ENCODE measurements around the gene FYN.
A peak's percentile ranks its signal among the peaks of the same experiment; 100 is the strongest.

FYN gene

GRCh38 chr6:111871207-111871606 is 2.0 kb downstream of the FYN start:
- H3K9me3 ChIP-seq (ENCODE audit: control insufficient read depth, insufficient read depth, low read length): no peaks in the 10 kb centered on the region

DNA sequence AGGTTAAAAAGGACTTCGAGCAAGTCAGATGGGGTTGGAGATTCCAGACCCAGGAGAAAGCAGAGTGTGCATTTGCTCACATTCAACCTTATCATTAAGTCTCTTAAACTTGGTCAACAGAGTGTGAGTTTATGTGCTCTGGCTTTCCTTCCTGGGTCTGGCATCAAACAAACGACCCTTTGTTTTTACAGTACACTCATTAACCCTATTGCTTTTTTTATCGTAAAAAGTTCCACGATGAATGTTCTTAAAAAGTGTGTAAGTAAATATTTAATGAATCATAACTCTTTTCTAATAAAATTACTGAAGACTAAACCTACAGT is 2.5 kb downstream of the FYN start:
- no peak overlapping the region for H3K9ac ChIP-seq (ENCODE audit: low read depth, low read length)
- no peaks in the 10 kb centered on the region for H3K9me3 ChIP-seq (ENCODE audit: control insufficient read depth, insufficient read depth, low read length)
- H3K36me3 ChIP-seq (ENCODE audit: insufficient read depth, low read length): no peaks in the 10 kb centered on the region
- H3K4me1 ChIP-seq (ENCODE audit: insufficient read depth, low read length): peaks cover 35% of the 10 kb centered on the region

More at GRCh38 chr6:111871207-111871606, 2.0 kb downstream of the FYN start:
- H3K36me3 ChIP-seq (ENCODE audit: insufficient read depth, low read length): no peaks in the 10 kb centered on the region
- H3K4me1 ChIP-seq (ENCODE audit: insufficient read depth, low read length): peaks cover 30% of the 10 kb centered on the region
- H3K9ac ChIP-seq (ENCODE audit: low read depth, low read length): peak overlapping the region; percentile 76; the same call in 1 of the 2 replicates

- H3K9ac ChIP-seq (ENCODE audit: low read depth, low read length): no peak overlapping the region
- peaks cover 36% of the 10 kb centered on the region for H3K4me1 ChIP-seq (ENCODE audit: insufficient read depth, low read length)
Observed at GRCh38 chr6:111870051-111870741, 3.1 kb downstream of the FYN start.

DNA sequence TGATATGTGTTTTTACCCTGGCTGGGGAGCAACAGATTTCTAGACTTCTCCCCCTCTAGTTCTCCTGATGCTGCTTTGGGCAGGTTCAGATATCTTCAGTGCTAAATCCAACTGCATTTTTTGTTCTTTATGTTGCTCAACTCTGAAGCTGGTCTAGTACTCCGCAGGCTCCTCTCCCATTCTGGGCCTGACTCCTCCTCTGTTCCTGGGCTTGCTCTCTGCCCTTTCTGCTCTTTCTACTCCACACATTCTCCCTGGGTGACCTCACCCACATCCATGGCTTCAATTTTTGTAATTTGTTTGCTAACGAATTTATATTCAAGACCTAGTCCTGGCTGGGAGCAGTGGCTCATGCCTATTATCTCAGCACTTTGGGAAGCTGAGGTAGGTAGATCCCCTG is 6.4 kb downstream of the FYN start:
- Histone ChIP-seq H3K9ac (ENCODE audit: low read depth, low read length) (no peak overlapping the region), H3K36me3 (ENCODE audit: insufficient read depth, low read length) (no peaks in the 10 kb centered on the region), H3K9me3 (ENCODE audit: control insufficient read depth, insufficient read depth, low read length) (no peaks in the 10 kb centered on the region), H3K4me1 (ENCODE audit: insufficient read depth, low read length) (peaks cover 58% of the 10 kb centered on the region)

More at GRCh38 chr6:111870051-111870741, 3.1 kb downstream of the FYN start:
- no peaks in the 10 kb centered on the region for H3K36me3 ChIP-seq (ENCODE audit: insufficient read depth, low read length)
- H3K9me3 ChIP-seq (ENCODE audit: control insufficient read depth, insufficient read depth, low read length): no peaks in the 10 kb centered on the region

DNA sequence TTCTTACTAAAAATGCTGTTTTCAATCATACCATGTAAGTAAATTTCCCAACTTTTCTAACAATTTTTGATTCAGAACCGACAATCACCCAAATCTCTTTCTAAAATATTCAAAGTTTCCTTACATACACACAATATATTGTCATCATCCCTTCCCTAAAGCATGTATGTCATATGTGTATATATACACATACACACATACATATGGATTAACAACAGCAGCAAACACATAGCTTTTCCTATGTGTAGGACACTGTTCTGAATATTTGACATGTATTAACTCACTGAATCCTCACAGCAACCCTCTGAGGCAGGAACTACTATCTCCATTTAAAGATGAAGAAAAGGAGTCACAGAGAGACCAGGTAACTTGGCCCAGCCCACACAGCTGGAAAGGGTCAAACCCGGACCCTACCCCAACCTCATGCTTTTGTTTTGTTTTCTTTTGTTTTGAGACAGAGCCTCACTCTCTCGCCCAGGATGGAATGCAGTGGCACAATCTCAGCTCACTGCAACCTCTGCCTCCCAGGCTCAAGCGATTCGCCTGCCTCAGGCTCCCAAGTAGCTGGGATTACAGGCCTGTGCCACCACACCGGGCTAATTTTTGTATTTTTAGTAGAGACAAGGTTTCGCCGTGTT is 7.2 kb downstream of the FYN start:
- Histone ChIP-seq H3K9me3 (ENCODE audit: control insufficient read depth, insufficient read depth, low read length) (no peaks in the 10 kb centered on the region), H3K36me3 (ENCODE audit: insufficient read depth, low read length) (no peaks in the 10 kb centered on the region), H3K9ac (ENCODE audit: low read depth, low read length) (no peak overlapping the region), H3K4me1 (ENCODE audit: insufficient read depth, low read length) (peaks cover 66% of the 10 kb centered on the region)

- H3K9me3 ChIP-seq (ENCODE audit: control insufficient read depth, insufficient read depth, low read length): no peaks in the 10 kb centered on the region
Observed at GRCh38 chr6:111865049-111865585, 8.1 kb downstream of the FYN start.

DNA sequence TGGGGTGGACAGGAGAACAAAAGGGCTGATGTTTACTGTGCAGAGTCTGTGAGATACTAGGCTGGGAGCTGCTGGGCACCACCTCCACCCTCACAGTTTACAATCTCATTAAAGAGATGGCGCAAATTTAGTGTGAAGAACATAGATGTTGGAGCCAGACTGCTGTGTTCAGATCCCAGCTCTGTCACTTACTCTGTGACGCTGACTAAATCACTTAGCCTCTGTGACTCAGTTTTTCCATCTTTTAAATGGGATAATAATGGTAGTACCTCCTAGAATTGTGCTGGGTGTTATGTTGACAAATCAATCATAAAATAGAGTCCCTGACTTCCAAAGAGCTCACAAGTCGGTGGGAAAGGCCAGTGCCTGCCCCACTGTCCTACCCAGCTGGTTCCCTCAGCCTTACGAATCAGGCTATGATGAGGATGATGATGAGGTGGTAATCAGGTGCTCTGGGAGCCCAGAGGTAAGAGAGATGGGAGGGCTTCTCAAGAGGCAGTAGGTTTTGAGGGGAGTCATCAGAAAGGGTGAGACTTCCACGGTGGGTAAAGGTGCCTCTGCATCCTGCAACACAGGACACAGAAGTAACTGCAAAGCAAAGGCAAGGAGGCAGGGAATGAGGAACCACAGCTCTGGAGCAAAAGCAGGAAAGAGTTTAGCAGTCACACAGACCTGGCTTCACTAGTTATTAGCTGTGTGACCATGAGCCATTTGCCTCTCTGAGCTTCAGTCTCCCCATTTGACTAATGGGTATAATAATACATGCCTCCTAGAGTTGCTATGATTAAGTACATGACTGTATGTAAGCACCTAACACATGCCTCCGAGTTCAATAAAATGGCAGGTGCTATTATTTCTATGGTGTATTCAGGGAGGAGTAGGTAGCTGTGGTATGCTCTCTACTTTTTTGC is 8.9 kb downstream of the FYN start:
- no peaks in the 10 kb centered on the region for H3K36me3 ChIP-seq (ENCODE audit: insufficient read depth, low read length)
- peaks cover 55% of the 10 kb centered on the region for H3K4me1 ChIP-seq (ENCODE audit: insufficient read depth, low read length)
- no peaks in the 10 kb centered on the region for H3K9me3 ChIP-seq (ENCODE audit: control insufficient read depth, insufficient read depth, low read length)
- H3K9ac ChIP-seq (ENCODE audit: low read depth, low read length): no peak overlapping the region

More at GRCh38 chr6:111865049-111865585, 8.1 kb downstream of the FYN start:
- H3K9ac ChIP-seq (ENCODE audit: low read depth, low read length): no peak overlapping the region
- no peaks in the 10 kb centered on the region for H3K36me3 ChIP-seq (ENCODE audit: insufficient read depth, low read length)
- H3K4me1 ChIP-seq (ENCODE audit: insufficient read depth, low read length): peaks cover 61% of the 10 kb centered on the region

DNA sequence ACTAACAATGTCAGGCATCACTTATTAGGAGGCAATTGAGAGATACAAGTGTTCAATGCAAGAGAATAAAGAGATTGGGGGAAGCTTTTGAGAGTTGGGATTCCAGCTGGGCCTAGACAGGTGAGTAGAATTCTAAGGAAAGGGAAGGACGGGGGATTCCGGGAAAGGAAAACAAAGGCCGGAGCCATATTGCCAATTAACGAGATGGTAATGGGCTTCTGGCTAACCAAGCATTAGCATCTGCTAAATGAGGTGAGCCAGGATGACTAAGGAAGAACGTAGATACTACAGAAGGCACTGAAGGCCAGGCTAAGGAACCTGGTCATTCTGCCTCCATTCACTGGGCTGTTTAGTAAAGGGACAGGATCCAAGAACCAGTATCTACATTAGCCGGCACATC is 10.5 kb downstream of the FYN start:
- Histone ChIP-seq H3K4me1 (ENCODE audit: insufficient read depth, low read length) (peaks cover 50% of the 10 kb centered on the region), H3K9me3 (ENCODE audit: control insufficient read depth, insufficient read depth, low read length) (no peaks in the 10 kb centered on the region), H3K9ac (ENCODE audit: low read depth, low read length) (no peak overlapping the region), H3K36me3 (ENCODE audit: insufficient read depth, low read length) (no peaks in the 10 kb centered on the region)

- Histone ChIP-seq H3K9me3 (ENCODE audit: control insufficient read depth, insufficient read depth, low read length) (no peaks in the 10 kb centered on the region), H3K4me1 (ENCODE audit: insufficient read depth, low read length) (peaks cover 49% of the 10 kb centered on the region), H3K9ac (ENCODE audit: low read depth, low read length) (no peak overlapping the region), H3K36me3 (ENCODE audit: insufficient read depth, low read length) (no peaks in the 10 kb centered on the region)
Observed at GRCh38 chr6:111862314-111862713, 10.9 kb downstream of the FYN start.

DNA sequence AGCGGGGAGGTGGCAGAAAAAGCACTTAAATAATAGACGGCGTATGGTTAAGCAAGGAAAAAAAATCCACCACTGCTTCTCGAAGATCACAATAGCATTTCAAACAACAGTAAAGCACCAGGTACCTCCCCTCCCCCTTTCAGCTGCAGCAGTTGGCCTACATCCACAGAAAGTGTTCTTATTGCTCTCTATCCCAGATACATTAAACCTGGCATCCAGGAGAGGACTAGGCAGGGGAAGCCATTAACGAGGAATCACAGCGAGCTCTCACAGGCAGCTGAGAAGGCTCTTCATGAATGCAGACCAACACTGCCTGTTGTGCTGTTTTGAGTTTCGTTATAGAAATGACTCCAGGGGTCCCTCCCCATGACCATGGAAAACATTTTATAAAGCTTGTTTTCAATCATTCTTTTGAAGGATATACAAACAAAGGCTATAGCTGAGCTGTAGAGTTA is 11.8 kb downstream of the FYN start:
- H3K4me1 ChIP-seq (ENCODE audit: insufficient read depth, low read length): peaks cover 51% of the 10 kb centered on the region
- no peak overlapping the region for H3K9ac ChIP-seq (ENCODE audit: low read depth, low read length)
- H3K36me3 ChIP-seq (ENCODE audit: insufficient read depth, low read length): no peaks in the 10 kb centered on the region
- H3K9me3 ChIP-seq (ENCODE audit: control insufficient read depth, insufficient read depth, low read length): no peaks in the 10 kb centered on the region

- no peak overlapping the region for H3K9ac ChIP-seq (ENCODE audit: low read depth, low read length)
- peaks cover 55% of the 10 kb centered on the region for H3K4me1 ChIP-seq (ENCODE audit: insufficient read depth, low read length)
- H3K36me3 ChIP-seq (ENCODE audit: insufficient read depth, low read length): no peaks in the 10 kb centered on the region
- no peaks in the 10 kb centered on the region for H3K9me3 ChIP-seq (ENCODE audit: control insufficient read depth, insufficient read depth, low read length)
Observed at GRCh38 chr6:111858347-111858746, 14.9 kb downstream of the FYN start.

- peaks cover 49% of the 10 kb centered on the region for H3K4me1 ChIP-seq (ENCODE audit: insufficient read depth, low read length)
- no peaks in the 10 kb centered on the region for H3K36me3 ChIP-seq (ENCODE audit: insufficient read depth, low read length)
- no peak overlapping the region; the same call in 1 of the 2 replicates for H3K9ac ChIP-seq (ENCODE audit: low read depth, low read length)
- no peaks in the 10 kb centered on the region for H3K9me3 ChIP-seq (ENCODE audit: control insufficient read depth, insufficient read depth, low read length)
Observed at GRCh38 chr6:111857674-111858337, 15.4 kb downstream of the FYN start.

- H3K36me3 ChIP-seq (ENCODE audit: insufficient read depth, low read length): no peaks in the 10 kb centered on the region
- H3K9ac ChIP-seq (ENCODE audit: low read depth, low read length): no peak overlapping the region
- H3K9me3 ChIP-seq (ENCODE audit: control insufficient read depth, insufficient read depth, low read length): no peaks in the 10 kb centered on the region
- peaks cover 34% of the 10 kb centered on the region; the same call in 1 of the 2 replicates for H3K4me1 ChIP-seq (ENCODE audit: insufficient read depth, low read length)
Observed at GRCh38 chr6:111855753-111856152, 17.5 kb downstream of the FYN start.

DNA sequence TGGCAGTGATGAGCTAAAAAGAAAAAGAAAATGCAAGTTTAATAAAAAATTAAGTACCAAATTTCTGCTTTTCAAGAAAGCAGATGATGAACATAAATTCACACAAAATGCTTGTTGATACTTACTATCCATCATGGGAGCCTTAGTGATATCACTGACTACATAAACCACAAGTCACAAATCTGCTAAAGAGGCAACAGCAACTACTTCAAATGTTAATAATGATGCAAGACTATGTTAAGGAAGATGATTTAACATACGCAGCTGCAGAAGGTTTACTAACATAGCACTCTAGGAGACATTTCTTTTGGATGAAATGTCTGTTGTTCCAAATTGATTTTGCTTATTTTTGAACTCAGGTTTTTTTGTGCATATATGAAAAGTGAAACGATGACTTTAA is 18.6 kb downstream of the FYN start:
- Histone ChIP-seq H3K36me3 (ENCODE audit: insufficient read depth, low read length) (no peaks in the 10 kb centered on the region), H3K4me1 (ENCODE audit: insufficient read depth, low read length) (peaks cover 34% of the 10 kb centered on the region; the same call in 1 of the 2 replicates), H3K9ac (ENCODE audit: low read depth, low read length) (no peak overlapping the region), H3K9me3 (ENCODE audit: control insufficient read depth, insufficient read depth, low read length) (no peaks in the 10 kb centered on the region)

Data from ES-I3 (cell line).